HG03025 (cell line): ENCODE results near the gene ME1.
"Not testable (repeated sequence)": the region's sequence is repeated elsewhere in the genome, so short reads cannot be mapped to it uniquely, and the experiment has no call there.

ENCODE experiments used
- ATAC-seq: cut with Tn5 transposase; IDR thresholded peaks from one replicate; pipeline ENCODE4 v1.9.1; 2021; ENCODE audit warnings: mild to moderate bottlenecking, moderate library complexity; ENCODE audit not compliant: unreplicated experiment, low FRiP score

Gene ME1

GRCh38 chr6:83430611-83431544, at the start of gene ME1:
Gene ME1, minus strand, starts transcription at chr6:83431051. Its CDS starts 97 bp downstream, at chr6:83430954.
- ATAC-seq: peak; percentile 76

GRCh38 chr6:83480470-83480869, 49.6 kb upstream of the ME1 start:
- ATAC-seq: no peak

DNA sequence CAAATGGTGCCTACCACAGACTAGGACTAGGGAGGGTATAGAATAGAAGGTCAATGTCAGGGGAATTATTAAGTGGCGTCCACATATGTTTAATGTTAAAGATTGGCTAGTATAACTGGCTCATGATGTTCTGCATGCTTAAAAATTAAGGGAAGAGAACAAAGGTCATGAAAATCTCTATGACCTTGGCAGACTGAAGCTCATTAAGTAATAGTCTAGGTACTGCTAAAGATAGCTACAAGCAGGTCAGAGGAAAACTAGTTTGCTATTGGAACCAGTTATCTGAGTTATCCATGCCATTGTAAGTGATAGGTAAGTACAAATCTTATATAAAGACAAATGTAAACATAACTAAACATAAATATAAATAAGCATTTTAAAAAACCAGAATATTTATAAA, 48.5 kb upstream of the ME1 start:
- ATAC-seq: no peak

DNA sequence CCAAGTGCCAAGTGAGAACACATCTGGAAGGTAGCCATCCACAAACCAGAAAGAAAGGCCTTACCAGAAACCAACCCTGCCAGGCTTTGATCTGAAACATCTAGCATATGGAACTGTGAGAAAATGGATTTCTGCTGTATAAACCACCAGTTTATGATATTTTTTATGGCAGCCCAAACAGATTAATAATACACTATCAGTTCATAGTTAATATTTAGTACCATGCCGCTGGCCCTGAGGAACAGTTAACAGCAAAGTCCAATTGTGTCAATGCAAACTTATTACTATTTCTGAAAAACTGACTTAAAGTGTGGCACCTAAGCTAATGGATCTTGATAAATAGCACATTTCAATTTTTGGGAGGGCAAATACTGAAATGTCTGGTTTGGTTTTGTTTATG, 46.1 kb upstream of the ME1 start:
- no peak for ATAC-seq

DNA sequence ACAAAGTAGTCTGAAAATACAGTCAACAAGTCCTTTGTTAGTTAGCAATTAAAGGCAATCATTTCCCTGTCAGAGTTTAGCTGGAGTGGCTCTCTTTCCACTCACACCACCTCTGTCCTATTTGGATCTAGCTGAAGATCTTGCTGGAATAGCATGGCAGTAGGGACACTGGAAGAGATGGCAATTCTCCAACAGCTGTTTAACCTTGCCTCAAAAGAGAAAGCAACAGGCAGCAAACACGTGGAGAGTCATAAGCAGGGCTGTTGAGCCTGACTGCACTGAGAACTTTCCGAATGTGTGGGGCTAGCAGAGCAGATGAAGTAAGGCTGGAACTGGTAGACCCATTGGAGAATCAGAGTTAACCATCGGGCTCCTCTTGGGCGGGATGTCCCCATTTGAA, 43.5 kb upstream of the ME1 start:
- no peak for ATAC-seq

- no peak for ATAC-seq
Observed at GRCh38 chr6:83472767-83473166, 41.9 kb upstream of the ME1 start.

GRCh38 chr6:83470587-83470986, 39.7 kb upstream of the ME1 start:
- ATAC-seq: no peak

DNA sequence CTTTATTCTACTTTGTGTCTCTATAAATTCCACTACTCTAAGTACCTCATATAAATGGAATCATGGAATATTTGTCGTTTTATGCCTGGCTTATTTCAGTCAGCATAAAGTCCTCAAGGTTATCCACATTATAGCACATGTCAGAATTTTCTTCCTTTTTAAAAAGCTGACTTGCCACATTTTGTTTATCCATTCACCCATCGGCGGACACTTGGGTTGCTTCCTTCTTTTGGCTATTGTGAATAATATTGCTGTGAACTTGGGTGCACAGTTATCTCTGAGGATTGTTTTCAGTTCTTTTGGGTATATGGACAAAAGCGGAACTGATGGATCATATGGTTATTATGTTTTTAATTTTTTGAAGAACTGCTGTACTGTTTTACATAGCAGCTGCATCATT, 39.1 kb upstream of the ME1 start:
- ATAC-seq: no peak

- no peak for ATAC-seq
Observed at GRCh38 chr6:83467620-83468036, 36.8 kb upstream of the ME1 start.

- ATAC-seq: no peak
Observed at GRCh38 chr6:83466328-83466727, 35.5 kb upstream of the ME1 start.

- no peak for ATAC-seq
Observed at GRCh38 chr6:83464381-83465140, 33.7 kb upstream of the ME1 start.

GRCh38 chr6:83463886-83464285, 33.0 kb upstream of the ME1 start:
- no peak for ATAC-seq

DNA sequence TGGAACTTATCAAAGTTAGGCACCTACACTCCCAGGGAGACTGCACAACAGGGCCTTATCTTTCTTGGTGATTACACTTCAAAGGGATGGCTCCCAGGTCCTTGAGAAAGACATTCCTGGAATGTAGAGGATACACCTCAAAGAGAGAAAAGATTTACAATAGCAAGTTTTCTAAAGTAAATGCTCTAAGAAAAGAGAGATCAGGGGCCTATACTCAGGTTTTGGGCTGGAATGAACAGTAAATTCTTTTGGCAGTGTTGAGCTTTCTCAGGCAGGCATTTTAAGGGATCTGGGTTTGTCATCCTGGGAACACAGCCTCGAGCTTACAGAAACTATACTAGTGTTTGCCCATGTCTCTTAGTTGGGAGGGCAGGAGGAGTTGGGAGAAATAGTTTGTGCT, 31.7 kb upstream of the ME1 start:
- ATAC-seq: no peak

GRCh38 chr6:83461438-83461837, 30.6 kb upstream of the ME1 start:
- no peak for ATAC-seq

DNA sequence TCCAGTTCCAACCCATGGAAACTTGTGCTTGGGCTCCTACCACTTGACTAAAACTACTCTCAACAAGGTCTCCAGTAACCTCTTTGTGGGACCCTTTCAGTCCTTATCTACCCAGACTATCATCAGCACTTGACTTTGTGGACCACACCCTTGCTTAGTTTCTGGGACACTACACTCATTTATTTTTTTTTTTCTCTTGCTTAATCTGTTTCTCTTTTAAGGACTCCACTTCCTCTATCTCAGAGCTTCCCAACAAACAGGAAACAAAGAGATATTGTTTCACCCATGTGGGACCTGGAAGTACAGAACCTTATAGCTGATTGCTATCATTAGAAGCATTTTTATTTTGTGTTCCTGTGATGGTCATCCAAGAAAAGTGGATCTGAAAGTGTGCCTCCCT, 28.8 kb upstream of the ME1 start:
- ATAC-seq: no peak

DNA sequence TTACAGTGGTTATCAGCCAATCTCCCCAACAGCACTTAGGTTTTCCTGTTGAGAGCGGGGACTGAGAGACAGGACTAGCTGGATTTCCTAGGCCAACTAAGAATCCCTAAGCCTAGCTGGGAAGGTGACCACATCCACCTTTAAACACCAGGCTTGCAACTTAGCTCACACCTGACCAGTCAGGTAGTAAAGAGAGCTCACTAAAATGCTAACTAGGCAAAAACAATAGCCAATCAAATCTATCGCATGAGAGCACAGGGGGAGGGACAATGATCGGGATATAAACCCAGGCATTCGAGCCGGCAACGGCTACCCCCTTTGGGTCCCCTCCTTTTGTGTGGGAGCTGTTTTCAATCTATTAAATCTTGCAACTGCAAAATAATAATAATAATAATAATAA, 19.2 kb upstream of the ME1 start:
- ATAC-seq: not testable (repeated sequence)

DNA sequence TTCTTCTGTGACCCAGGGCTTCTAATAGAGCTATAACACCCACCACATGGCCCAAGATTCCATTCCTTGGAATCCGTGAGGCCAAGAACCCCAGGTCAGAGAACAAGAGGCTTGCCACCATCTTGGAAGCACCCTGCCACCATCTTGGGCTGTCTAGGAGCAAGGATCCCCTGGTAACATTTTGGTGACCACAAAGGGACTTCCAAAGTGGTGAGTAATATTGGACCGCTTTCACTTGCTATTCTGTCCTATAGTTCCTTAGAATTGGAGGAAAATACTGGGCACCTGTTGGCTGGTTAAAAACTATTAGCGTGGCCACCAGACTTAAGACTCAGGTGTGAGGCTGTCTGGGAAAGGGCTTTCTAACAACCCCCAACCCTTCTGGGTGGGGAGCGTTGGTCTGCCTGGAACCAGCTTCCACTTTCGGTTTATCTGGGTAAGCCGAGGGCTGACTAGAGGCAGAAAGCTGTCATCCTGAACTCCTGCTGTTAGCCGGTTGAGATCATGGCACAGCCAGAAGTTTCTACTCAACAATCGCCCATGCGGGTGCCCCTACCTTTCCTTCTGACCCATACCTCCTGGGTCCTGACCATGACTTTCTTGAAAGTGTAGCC, 13.3 kb upstream of the ME1 start:
- not testable (repeated sequence) for ATAC-seq

GRCh38 chr6:83443516-83443915, 12.7 kb upstream of the ME1 start:
- no peak for ATAC-seq

DNA sequence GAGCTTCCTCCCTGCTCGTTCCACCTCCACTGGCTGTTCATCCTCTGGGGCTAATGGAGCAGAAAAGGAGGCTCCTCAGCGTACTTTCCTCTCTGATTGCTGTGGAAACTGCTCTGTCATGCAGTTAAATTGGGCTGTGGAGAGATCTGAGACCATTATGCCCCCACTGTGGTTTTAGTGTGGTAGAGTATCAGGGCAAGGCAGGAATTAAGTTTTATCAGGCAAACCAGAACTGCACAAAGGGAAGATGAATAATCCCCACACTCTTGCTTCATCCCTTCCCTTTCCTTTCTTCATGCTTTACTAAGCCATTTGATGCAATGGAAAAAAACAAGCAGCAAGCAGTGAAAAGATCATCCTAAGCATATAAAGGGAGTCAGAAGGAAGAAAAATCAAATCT, 11.9 kb upstream of the ME1 start:
- ATAC-seq: no peak

GRCh38 chr6:83439201-83439600, 8.3 kb upstream of the ME1 start:
- ATAC-seq: no peak

- ATAC-seq: no peak
Observed at GRCh38 chr6:83436674-83437073, 5.8 kb upstream of the ME1 start.
